T-helper 2 cell treated with Interferon-gamma antibody and Interleukin-4, amounts not matched to agents 5 μg/mL and 100 μg/mL, for 36 hours (primary cell): ENCODE results near the gene HTRA3.

Experiments used
- DNase-seq: peaks from one replicate; pipeline ENCODE4 v3.0.0; 2021; ENCODE audit warnings: low spot score
- H3K27ac Mint-ChIP-seq: one replicate; pipeline ENCODE4 v1.8.0; 2021; ENCODE audit warnings: mild to moderate bottlenecking, mixed read lengths
- H3K27me3 Mint-ChIP-seq: one replicate; pipeline ENCODE4 v1.8.0; 2021; ENCODE audit warnings: low read depth, mixed read lengths
- H3K36me3 Mint-ChIP-seq: one replicate; pipeline ENCODE4 v1.8.0; 2021; ENCODE audit warnings: low read depth, mixed read lengths
- H3K4me1 Mint-ChIP-seq: one replicate; pipeline ENCODE4 v1.8.0; 2021; ENCODE audit warnings: low read depth, mixed read lengths
- H3K4me3 Mint-ChIP-seq: one replicate; pipeline ENCODE4 v1.8.0; 2022; ENCODE audit warnings: mild to moderate bottlenecking, moderate library complexity, mixed read lengths
- H3K9me3 Mint-ChIP-seq: one replicate; pipeline ENCODE4 v1.8.0; 2021; ENCODE audit warnings: mixed read lengths

The HTRA3 gene

DNA sequence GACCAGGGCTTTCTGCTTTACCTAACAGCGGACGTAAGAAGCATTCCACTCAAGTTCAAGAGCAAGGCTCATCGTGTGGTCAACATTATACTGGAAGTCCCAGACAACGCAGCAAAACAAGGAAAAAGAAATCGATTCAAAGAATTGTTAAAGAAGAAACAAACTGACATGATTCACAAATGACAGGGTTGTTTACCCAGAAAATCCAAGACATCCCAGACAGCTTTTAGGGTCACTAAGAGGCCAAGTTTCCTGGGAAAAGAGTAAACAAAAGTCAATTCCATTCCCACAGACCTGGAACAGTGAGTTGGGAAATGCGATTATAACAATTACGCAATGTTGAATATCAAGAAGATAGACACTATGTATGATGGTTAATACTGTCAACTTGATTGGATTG, 21.5 kb upstream of the HTRA3 start:
- H3K4me1 Mint-ChIP-seq = no peaks in the 10 kb centered on the region
- H3K27ac Mint-ChIP-seq = no peak overlapping the region
- H3K27me3 Mint-ChIP-seq = no peaks in the 10 kb centered on the region
- no peak for DNase-seq
- H3K9me3 Mint-ChIP-seq = no peaks in the 10 kb centered on the region
- H3K36me3 Mint-ChIP-seq = no peaks in the 10 kb centered on the region
- no peak overlapping the region for H3K4me3 Mint-ChIP-seq

DNA sequence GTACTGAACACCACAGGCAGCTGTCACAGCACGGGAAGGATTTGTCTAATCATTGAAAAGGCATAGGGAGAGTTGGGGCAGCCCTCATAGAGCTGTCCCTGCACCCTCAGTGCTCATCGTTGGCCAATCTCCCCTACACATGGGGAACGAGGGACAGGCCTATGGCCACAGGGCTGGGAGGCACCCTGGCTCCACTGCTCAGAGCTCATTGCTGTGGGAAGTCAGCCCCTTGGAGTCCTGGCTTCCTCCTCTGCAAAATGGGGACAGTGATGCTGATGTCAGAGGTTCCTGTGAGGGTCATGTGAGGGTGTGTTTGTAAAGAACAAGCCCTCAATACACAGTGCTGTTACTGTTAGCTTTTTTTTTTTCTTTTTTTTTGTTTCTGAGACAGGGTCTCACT, 19.3 kb upstream of the HTRA3 start:
- Mint-ChIP-seq H3K27ac (no peak overlapping the region), H3K27me3 (no peaks in the 10 kb centered on the region), H3K4me1 (no peaks in the 10 kb centered on the region), H3K9me3 (no peaks in the 10 kb centered on the region), H3K36me3 (no peaks in the 10 kb centered on the region), H3K4me3 (no peak overlapping the region)
- DNase-seq = no peak

DNA sequence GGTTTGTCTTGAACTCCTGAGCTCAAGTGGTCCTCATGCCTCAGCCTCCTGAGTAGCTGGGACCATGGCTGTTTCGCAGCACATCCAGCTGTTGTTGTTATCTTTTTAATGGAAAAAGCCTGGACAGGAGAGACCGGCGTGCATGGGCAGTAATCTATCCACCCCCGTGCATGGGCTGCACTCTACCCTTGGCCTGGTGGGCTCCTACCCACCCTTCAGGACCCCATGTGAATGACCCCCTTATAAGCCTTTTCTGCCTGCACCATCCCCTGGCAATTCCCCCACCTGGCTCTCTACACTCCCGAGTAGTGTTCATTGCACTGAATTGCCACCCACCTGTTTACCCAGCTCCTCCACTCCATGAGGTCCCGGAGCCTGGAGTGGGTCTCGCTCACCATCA, 18.9 kb upstream of the HTRA3 start:
- no peaks in the 10 kb centered on the region for H3K9me3 Mint-ChIP-seq
- H3K36me3 Mint-ChIP-seq = no peaks in the 10 kb centered on the region
- H3K4me1 Mint-ChIP-seq = no peaks in the 10 kb centered on the region
- H3K4me3 Mint-ChIP-seq = no peak overlapping the region
- H3K27me3 Mint-ChIP-seq = no peaks in the 10 kb centered on the region
- no peak overlapping the region for H3K27ac Mint-ChIP-seq
- DNase-seq = no peak

DNA sequence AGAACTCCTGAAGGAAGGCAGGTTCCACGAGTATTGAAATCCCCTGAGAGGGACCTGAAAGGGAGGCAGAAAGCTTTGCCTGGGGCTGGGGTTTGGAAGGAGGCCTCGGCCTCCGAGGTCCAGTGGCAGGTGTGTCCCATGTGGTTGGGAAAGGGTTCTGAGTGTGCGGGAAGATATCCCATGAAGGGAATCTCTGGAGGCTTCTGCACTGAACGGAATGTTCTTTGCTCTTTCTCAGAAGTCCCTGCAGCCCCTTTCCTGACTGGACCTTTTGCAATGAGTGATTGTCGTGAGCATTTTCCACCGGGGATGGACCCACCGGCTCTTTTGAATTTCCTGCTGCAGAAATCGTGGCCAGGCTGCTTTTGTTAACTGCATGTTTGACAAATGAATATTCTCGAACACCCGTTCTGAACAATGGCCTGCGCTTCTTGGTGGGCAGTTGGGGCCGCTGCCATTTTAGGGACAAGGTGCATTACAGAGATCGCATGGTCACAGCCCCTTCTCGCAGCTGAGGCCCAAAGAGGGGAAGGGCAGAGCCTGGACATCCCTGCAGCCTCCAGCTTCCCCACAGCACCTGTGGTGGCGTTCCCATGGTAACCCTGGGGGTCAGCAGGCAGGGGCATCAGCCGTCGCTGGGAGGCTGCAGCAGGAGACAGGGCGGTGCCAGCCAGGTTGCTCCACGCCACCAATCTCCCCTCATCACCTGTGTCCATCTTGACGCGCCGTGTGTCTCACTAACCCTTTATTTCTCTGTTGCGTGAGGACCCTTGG, 18.3 kb upstream of the HTRA3 start:
- Mint-ChIP-seq H3K4me3 (no peak overlapping the region), H3K27me3 (no peaks in the 10 kb centered on the region), H3K27ac (no peak overlapping the region), H3K36me3 (no peaks in the 10 kb centered on the region), H3K4me1 (no peaks in the 10 kb centered on the region), H3K9me3 (no peaks in the 10 kb centered on the region)
- DNase-seq = no peak

DNA sequence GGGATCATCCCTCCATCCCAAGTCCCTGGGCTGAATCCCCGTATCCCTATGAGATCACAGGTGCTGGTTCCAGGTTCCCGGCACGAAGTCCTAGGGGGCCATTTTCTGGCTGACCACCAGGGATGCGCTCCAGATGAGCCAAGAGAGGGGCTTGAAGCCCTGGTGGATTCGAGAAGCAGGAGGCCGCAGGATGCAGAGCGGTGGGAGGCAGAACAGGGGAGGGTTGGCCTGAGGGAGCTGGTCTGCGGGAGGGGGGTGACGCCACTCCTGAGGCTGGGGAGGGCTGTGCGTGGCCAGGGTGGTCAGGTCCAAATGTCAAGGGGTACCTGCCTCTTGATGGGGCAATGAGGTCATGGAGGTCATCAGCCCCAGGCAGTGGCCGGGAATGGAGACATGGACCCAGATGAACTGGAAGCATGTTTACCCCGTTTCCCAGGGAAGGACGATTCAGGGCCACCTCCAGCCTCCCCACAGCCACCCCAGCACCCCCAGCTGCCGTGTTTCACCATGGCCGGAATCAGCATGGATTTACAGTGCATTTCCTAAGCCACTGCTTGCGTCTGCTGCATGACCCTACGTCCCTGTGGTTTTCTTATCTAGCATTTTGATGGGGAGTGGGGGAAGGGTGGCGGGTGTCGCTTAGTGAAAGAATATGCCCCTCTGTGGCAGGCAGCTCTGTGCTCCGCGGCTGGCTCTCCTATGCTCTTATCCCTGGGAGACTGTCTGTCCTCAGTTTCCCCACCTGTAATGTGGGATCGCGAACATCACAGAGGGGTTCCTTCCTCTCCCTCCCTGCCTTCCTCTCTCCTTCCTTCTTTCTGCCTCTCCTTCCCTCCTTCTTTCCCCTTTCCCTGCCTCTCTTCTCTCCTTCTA, 17.0 kb upstream of the HTRA3 start:
- Mint-ChIP-seq H3K27ac (no peak overlapping the region), H3K9me3 (no peaks in the 10 kb centered on the region), H3K4me1 (no peaks in the 10 kb centered on the region), H3K27me3 (no peaks in the 10 kb centered on the region), H3K36me3 (no peaks in the 10 kb centered on the region), H3K4me3 (no peak overlapping the region)
- no peak for DNase-seq

DNA sequence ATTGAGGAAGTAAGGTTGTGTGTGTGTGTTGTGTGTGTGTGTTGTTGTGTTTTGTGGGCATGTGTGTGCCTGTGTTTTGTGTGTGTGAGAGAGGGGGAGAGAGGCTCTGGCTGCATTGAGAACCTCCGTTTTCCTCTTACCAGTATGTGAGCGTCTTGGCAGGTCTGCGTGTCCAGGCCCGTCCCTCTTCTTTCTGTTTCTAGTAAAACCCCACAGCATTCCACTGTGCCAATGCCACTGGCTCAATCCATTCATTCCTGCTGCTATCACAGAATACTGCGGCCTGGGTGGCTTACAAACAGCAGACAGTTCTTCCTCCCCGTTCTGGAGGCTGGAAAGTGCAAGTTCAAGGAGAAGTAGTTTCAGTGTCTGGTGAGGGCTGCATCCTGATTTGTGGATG, 15.5 kb upstream of the HTRA3 start:
- no peak overlapping the region for H3K27ac Mint-ChIP-seq
- no peak overlapping the region for H3K4me3 Mint-ChIP-seq
- no peaks in the 10 kb centered on the region for H3K27me3 Mint-ChIP-seq
- H3K36me3 Mint-ChIP-seq = no peaks in the 10 kb centered on the region
- no peaks in the 10 kb centered on the region for H3K9me3 Mint-ChIP-seq
- DNase-seq = no peak
- H3K4me1 Mint-ChIP-seq = no peaks in the 10 kb centered on the region

DNA sequence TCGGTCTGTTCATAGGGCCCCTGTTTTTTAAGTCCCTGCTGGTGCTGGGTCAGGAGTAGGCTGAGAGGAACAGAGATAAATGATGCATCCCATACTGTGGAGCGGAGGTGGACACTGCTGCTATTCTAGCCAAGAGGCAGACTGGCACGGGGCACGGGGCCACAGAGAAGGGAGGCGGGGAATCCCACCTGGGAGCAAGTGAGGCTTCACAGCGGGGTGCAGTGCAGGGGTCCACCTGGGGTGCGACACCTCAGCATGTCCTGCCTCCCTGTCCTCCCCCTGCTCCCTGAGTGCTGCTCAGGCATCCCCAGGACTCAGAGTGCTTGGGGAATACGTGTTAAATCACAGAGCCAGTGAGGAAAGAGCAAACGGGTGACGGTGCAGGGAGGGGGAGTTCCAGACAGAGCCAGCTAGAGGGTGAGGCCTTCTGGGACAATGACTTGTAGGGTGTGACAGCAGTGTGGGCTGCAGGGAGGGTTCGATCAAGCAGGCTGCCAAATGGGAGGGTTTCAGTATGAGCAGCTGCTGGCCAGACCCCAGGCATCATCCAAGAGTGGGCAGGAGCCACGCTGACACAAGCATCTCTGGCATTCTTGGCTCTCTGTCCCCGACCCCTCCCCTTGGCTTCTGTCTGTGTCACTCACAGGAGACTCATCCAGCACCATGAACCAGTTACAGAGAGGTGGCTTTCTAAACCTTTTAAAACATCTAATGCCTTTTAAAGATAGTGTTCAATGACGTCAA, 13.7 kb upstream of the HTRA3 start:
- Mint-ChIP-seq H3K9me3 (no peaks in the 10 kb centered on the region), H3K4me1 (no peaks in the 10 kb centered on the region), H3K36me3 (no peaks in the 10 kb centered on the region), H3K4me3 (no peak overlapping the region), H3K27me3 (no peaks in the 10 kb centered on the region), H3K27ac (no peak overlapping the region)
- DNase-seq = no peak

DNA sequence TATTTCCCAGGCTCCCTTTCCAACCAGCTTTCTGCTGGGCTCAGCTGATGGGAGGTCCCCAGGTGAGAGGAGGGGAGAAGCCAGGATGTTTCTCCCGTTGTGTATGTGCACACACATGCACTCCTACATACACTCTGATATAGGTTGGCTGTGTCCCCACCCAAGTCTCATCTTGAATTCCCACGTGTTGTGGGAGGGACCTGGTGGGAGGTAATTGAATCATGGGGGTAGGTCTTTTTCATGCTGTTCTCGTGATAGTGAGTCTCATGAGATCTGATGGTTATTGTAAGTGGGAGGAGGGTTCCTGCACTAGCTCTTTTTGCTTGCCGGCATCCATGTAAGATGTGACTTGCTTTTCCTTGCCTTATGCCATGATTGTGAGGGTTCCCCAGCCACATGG, 11.7 kb upstream of the HTRA3 start:
- Mint-ChIP-seq H3K9me3 (no peaks in the 10 kb centered on the region), H3K36me3 (no peaks in the 10 kb centered on the region), H3K27ac (no peak overlapping the region), H3K27me3 (no peaks in the 10 kb centered on the region), H3K4me1 (no peaks in the 10 kb centered on the region), H3K4me3 (no peak overlapping the region)
- no peak for DNase-seq

DNA sequence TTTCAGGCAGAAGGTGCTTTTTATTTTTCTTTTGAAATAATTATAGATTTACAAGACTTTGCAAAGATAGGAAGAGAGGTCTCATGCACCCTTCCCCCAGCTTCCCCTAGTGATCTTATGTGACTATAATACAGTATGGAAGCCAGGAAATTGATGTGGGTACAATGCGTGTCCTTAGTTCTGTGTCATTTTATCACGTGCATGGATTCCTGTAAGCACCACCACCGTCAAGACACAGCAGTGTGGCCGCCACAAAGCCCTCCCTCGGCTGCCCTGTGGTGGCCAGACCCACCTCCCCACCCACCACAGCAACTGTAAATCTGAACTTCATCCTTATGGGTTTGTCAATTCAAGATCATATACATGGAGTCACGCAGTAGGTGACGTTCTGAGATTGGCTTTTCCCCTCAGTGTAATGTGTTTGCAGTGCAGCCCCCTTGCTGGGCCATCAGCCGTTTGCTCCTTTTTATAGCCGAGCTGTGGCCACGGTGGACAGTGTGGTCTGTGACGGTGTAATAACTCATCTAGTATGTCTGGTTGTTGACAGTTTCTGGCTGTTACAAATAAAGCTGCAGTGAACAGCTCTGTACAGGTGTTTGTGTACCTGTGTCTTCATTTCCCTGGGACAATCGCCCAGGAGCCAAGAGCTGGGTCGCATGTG, 10.9 kb upstream of the HTRA3 start:
- Mint-ChIP-seq H3K36me3 (no peaks in the 10 kb centered on the region), H3K4me3 (no peak overlapping the region), H3K27me3 (no peaks in the 10 kb centered on the region), H3K9me3 (no peaks in the 10 kb centered on the region), H3K4me1 (no peaks in the 10 kb centered on the region), H3K27ac (no peak overlapping the region)
- DNase-seq = no peak

DNA sequence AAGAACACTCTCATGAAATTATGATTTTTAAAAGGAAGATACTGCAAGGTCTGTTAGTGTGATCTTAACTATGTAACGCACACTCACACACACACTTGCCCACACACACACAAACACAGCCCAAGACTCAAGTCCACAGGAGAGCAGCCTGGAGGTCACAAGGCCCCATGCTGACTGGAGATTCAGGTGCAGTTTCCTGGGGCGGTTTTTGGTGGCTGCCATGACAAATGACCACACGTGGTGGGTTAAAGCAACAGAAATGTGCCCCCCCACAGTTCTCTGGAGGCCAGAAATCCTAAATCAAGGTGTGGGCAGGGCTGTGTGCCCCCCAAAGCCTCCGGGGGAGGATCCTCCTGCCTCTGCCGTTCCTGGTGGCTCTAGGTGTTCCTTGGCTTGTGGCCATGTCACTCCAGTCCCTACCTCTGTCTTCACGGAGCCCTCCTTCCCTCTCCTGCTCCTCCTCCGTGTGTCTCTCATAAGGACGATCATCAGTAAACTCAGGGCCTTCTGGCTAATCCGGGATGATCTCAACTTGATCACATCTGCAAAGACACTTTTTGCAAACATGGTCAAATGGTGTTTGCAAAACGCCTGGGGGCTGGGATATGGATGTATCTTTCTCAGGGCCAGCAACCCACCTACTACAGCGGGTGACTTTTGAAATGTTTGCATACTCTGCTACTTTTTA, 9.7 kb upstream of the HTRA3 start:
- Mint-ChIP-seq H3K4me1 (no peaks in the 10 kb centered on the region), H3K27ac (no peak overlapping the region), H3K4me3 (no peak overlapping the region), H3K9me3 (no peaks in the 10 kb centered on the region), H3K27me3 (no peaks in the 10 kb centered on the region), H3K36me3 (no peaks in the 10 kb centered on the region)
- no peak for DNase-seq

DNA sequence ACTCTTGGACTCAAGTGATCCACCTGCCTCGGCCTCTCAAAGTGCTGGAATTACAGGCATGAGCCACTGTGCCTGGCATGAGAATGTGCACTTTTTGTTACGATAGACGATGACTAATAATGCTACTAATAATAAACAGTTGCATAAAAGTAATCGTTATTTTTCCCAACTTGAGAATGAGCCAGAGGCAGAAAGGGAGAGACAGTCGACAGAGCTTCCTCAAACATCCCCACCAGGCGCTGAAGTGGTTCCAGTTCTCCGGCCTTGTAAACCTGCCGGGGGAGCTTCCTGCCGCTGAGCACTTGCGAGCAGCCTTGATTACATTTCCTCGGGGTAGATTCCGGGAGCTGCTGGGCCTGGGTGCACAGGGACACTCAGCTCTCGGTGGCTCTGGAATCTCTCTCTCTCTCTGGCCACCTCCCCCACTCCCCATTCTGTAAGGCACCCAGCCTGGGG, 8.9 kb upstream of the HTRA3 start:
- Mint-ChIP-seq H3K27ac (no peak overlapping the region), H3K36me3 (no peaks in the 10 kb centered on the region), H3K27me3 (no peaks in the 10 kb centered on the region), H3K9me3 (no peaks in the 10 kb centered on the region), H3K4me3 (no peak overlapping the region), H3K4me1 (no peaks in the 10 kb centered on the region)
- DNase-seq = no peak

DNA sequence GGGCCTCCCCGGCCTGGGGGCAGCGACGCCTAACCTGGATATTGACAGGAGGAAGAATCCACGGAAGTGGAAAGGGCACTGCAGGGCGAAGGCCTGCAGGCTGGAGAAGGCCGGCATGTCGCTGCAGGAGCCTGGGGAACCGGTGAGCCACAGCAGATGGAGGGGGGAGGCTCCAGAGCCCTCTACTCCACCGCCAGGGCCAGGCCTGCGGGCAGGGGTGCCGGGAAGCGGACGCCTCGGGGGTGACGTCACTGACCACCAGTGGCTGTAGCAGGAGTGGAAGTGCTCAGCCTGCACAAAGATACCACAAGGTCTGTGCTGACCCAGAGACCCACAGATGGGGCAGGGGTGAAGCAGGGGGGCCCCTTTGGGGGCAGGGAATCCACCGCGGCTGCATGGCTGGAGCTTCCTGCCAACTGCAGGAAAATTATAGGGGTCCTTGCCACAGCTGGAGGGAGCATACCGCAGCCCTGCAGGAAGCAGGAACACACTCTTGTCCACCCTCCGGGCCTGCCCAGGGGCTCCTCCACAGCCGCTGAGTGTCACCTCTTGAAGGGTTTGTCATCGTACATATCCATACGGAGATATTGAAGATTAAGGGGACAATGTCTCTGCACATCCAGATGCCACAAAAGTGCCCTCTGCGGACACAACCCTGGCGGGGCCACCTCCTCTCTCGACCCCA, 7.6 kb upstream of the HTRA3 start:
- H3K4me1 Mint-ChIP-seq = no peaks in the 10 kb centered on the region
- no peaks in the 10 kb centered on the region for H3K36me3 Mint-ChIP-seq
- no peak overlapping the region for H3K4me3 Mint-ChIP-seq
- no peaks in the 10 kb centered on the region for H3K9me3 Mint-ChIP-seq
- H3K27me3 Mint-ChIP-seq = no peaks in the 10 kb centered on the region
- H3K27ac Mint-ChIP-seq = no peak overlapping the region
- DNase-seq = no peak
